ENCODE results near the gene FAM204A.

FAM204A gene

DNA sequence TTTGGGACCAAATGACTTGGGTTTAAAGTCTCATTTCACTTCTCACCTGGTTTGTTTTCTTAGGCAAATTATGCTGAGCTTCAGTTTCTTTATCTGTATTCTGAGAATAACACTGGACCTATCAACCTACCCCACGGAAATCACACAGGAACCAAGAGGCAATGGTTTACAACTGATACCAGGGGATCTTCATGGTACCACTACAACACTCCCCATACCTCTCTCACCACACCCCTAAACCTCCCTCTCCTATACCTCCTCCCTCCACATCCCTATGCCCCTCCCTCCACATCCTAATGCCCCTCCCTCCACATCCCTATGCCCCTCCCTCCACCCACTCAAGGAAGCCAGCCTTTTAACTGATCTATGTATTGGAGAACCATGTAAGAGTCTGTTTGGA, 9.9 kb downstream of the FAM204A start:
- no peak for DNase-seq (ENCODE audit: low read depth in 3 of 3)

DNA sequence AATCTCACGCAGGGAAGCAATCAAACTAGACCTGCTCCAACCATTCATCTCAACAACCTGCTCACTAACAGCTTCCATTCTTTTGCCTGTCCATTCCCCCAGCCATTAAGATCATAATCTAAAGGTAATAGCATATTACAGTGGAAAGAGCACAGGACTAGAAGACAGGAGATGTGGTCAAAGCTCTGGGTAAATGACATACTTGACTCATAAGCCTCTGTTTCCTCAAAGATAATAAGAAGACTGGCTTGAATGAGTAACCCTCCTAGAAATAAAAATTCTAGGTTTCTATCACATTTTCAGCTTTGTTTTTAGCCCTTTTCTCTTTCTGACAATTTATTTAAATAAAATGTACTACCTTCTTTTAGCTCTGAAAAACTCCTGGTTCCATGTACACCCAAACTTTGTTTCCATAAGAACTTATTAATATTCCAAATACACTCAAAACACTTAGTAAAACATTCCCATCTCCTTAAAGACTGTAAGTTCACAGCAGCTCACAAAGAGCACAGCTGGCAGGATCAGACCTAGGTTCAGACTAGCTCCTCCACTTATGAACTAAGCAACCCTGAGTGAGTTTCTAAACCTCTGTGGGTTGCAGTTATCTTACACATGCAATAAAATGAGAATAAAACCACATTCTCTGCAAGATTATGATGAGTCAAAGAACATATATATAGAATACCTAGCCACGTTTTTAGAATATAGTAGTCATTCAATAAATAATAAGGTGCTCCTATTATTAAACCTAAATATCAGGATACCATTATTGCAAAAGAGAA, 11.6 kb downstream of the FAM204A start:
- DNase-seq (ENCODE audit: low read depth in 3 of 3): no peak

DNA sequence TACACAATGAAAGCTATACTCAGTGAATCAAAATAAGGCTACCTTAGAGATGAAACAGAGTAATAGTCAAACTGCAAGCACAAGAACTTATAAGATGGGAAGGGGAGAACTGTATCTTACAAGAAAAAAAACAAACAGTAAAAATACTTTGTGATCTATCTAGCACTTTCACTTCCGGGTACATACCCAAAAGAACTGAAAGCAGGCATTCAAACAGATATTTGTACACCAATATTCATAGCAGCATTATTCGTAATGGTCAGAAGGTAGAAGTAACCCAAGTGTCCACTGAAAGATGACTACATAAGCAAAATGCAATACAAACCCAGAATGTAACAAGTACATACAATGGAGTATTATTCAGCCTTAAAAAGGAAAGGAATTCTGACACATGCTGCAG, 18.0 kb downstream of the FAM204A start:
- no peak for DNase-seq (ENCODE audit: low read depth in 3 of 3)

DNA sequence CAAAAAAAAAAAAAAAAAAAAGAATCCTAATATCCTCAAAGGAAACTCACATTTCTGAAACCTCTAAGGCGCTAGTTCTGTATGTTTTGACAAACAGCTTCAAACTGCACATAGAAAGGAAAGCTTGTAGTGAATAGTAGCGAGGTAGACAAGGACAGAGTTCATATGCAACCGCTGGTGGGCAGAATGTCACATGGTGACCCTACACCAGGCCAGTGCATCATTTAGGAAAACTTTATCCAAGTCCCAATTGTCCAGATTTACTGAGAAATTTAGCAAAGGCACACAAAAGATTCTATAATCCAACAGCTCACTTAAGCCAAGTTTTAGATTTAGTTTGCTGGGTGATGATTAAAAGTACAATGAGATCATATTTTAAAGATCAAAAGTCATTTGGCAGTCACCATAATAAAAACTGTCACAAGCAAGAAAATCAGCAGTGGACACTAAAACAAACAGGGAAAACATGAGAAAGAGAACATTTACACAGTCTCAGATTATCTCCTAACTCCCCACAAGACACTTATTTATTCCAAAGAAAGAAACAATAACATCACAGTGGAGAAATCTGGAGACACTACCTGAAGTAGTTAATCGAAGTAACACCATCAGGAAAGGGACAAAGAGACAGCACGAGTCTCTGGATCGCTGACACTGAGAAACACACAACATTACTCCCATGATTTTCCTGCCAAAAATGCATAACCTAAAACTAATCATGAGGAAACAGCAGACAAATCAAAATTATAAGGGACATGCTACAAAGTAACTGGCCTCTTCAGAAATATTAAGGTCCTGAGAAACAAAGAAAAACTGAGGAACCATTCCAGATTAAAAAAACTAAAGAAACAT, 20.2 kb downstream of the FAM204A start:
- DNase-seq (ENCODE audit: low read depth in 3 of 3): no peak

DNA sequence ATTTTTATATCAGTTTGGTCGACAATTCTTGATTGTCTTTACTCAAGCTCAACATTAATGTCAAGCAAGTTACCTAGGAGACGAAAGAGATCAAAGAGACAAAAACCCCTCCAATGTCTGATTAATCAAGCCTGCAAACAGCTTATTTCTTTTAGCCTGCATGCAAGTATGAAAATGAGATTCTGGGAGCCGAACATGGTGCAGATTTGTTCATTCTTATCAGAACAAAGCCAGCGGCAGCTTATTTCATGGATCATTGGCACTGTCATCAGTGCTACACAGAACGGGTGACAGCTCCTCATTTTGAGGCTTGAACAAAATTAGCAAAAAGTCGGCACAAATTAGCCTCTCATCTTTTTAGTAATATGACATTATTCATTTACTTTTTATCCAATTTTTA, 26.5 kb downstream of the FAM204A start:
- DNase-seq (ENCODE audit: low read depth in 3 of 3): no peak

- no peak for DNase-seq (ENCODE audit: low read depth in 3 of 3)
Observed at GRCh38 chr10:118314882-118315281, 27.2 kb downstream of the FAM204A start.

DNA sequence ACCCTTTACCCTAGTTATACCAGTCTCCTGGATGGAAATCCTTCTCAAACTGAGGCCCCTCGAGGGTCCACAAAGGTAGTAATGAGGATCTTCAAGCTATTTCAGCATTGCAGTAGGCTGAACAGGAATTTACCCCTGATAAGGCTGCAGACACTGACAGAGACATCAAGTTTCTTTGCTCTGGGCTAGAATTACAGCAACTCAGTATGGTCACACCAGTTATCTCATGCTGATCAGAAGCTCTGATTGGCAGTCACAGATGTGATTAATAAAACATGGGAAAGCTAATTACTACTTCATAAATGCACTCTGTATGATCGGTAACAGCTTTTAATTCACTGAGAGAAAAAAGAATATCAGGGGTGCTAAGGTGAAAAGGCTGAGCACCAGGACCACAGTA, 30.6 kb downstream of the FAM204A start:
- no peak for DNase-seq (ENCODE audit: low read depth in 3 of 3)

DNA sequence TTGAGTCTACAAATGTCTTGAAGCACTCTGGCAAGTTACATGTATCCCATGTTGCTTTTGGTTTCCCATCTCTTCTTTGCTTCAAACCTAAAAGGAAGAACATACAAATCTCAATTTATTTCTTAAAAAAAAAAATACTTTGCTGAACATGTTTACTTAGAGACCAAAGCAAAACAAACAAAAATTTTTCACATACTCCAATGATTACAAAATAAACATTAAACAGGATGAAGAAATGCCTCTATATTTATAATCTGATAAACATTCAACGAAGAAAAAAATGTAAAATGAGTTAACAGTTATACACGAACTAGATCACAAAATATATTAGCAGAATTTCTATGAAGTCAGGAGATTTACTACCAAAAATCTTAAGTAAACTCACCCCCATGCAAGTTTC, 31.3 kb downstream of the FAM204A start:
- DNase-seq (ENCODE audit: low read depth in 3 of 3): no peak

DNA sequence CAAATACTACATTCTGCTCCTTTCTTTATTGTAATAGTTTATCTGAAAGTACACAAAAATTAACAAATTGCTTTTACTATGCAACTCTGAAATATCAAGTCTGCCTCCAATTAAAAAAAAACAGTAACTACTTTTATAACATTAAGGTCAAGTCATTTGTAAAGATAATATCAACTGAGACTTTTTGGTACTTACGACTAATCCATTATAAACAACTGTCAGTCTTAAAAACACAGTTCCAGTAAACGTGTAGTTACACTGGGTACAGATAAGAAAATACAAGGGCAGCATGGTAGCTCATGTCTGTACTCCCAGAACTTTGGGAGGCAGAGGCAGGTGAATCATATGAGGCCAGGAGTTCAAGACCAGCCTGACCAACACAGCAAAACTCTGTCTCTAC, 32.2 kb downstream of the FAM204A start:
- DNase-seq (ENCODE audit: low read depth in 3 of 3): no peak

GRCh38 chr10:118308664-118309063, 33.5 kb downstream of the FAM204A start:
- no peak for DNase-seq (ENCODE audit: low read depth in 3 of 3)

DNA sequence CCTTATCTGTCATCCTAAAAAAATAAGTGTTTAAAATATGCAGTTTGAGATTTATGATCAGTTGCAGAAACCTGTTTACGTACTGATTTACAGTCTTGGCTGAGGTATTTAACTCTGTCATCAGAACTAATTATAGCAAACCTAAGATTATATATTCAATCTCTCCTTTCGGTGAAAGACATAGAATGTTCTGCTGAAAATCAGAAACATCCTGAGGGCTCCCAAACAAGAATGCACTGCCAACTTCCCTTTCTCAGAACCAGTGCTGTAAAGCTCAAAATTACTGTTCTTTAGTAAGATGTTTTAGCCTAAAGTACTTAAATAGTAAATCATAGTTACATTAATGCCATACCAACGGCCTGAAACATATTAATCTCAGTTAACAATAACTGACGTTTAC, 34.3 kb downstream of the FAM204A start:
- DNase-seq (ENCODE audit: low read depth in 3 of 3): no peak

DNA sequence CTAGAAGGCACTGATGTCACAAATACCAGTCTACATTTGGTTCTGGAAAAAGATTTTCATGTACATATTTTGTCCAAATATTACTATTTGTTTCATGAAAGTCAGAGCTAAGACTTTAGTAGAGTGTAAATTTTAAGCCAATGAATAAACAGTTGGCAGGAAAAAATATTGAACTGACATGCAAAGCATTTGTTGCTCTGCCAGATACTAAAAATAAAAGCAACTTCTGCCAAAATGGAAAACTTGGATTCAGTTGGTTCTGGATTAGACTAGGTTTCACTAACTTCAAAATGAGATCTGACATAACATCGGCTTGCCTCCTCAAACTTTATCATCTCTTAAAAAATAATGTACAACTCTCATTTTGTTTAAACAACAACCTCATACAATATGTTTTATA, 34.9 kb downstream of the FAM204A start:
- DNase-seq (ENCODE audit: low read depth in 3 of 3): no peak

DNA sequence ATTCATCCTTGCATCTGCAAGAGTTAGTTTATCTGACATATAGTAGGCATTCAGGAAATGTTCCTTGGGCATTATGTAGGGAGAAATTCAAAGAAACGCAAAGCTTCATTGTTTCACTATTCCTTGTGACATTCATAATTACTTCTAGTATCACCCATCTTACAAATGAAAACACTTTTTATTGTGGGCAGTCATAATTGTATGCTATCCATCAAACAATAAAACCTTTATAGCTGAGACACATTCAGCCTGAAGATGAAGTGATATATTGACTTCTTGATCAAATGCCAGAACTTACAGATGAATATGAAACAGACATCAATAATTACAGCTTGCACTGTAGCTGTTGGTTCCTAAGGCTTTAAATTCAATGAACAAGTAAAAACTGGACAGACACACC, 36.4 kb downstream of the FAM204A start:
- no peak for DNase-seq (ENCODE audit: low read depth in 3 of 3)

DNA sequence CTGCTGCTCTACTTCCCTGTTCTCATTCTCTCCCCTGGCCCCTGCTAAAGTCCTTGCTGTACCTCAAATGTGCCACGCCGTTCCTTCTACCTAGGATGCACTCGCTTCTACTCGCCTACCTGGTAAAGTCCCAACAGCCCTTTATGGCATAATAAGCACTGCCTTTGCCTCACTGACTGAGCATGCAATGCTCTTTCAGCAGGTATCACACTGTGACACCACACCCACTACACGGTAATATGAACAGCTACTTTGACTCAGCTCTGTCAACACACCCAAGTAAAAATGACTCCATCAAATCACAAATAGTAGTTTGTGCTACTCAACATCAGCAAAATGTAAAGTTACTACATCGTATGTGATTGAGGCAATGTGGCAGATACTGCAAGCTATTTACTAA, 37.6 kb downstream of the FAM204A start:
- no peak for DNase-seq (ENCODE audit: low read depth in 3 of 3)

DNA sequence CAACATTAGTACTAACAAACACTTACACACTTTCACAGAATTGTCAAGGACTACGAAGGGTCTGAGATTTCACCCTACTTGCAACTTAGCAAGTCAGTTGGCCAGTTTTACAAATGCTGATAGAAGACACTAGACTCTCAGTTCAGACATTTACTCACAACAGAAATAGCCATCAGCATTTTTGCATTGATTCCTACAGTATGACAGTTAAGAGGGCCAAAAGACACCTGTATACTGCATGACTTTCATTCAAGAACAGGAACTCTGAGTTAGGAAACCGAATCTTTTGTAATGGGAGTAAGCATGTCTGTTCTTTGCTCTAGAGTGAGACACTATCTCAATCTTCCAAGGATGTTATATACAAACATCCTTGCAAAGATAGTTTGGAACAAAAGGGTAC, 40.9 kb downstream of the FAM204A start:
- DNase-seq (ENCODE audit: low read depth in 3 of 3): no peak

DNA sequence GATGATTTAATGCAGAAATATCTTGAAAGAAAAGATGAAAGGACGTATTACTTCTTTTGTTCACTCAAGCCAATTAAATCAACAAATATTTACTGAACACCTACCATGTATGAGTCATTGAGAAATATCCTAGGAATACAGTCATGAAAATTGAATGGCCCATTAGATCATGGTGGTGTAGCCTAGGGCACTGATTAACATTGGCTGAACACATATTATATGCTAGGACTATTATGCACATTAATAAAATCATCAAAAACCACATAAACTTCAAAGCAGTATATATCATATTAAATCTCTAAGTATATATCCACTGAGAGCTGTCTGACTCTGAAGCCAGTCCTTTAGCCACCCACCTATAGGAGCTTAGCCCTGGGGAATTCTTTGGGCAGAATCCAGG, 41.8 kb downstream of the FAM204A start:
- no peak for DNase-seq (ENCODE audit: low read depth in 3 of 3)

DNA sequence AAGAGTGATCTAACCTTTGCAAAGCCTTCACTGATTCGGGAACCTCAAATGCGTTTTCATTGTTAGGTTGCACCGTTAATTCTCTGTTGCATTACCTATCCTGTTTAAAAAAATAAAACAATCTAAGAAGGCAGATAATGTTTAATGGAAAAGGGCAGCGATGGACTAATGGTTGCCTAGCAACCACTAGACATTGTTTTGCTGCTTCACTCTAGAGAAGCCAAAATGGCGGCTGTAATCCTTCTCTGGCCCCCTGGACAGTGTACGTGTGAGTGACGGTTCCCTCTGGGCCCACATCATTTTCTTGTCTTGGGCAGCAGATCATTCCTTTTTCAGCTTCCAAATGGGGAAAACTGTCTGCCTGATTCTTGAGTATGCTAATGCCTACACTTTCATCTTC, 43.3 kb downstream of the FAM204A start:
- DNase-seq (ENCODE audit: low read depth in 3 of 3): no peak

DNA sequence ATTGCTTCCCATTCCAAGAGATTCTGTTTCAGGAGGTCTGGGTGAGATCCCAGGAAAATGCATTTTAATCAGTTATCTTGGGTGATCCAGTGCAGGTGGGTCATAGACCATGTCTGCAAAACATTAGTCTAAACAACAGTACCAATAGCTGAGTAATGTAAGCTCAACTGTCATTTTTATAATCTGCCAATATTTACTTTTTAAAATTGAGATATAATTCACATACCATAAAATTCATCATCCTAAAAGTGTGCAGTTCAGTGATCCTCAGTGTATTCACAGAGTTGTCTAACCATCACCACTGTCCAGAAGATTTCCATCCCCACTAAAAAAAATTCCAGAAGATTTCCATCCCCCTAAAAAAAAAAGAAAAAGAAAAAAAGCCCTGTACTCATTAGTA, 51.0 kb downstream of the FAM204A start:
- no peak for DNase-seq (ENCODE audit: low read depth in 3 of 3)

GRCh38 chr10:118290471-118290995, 51.6 kb downstream of the FAM204A start:
- DNase-seq (ENCODE audit: low read depth in 3 of 3): no peak

DNA sequence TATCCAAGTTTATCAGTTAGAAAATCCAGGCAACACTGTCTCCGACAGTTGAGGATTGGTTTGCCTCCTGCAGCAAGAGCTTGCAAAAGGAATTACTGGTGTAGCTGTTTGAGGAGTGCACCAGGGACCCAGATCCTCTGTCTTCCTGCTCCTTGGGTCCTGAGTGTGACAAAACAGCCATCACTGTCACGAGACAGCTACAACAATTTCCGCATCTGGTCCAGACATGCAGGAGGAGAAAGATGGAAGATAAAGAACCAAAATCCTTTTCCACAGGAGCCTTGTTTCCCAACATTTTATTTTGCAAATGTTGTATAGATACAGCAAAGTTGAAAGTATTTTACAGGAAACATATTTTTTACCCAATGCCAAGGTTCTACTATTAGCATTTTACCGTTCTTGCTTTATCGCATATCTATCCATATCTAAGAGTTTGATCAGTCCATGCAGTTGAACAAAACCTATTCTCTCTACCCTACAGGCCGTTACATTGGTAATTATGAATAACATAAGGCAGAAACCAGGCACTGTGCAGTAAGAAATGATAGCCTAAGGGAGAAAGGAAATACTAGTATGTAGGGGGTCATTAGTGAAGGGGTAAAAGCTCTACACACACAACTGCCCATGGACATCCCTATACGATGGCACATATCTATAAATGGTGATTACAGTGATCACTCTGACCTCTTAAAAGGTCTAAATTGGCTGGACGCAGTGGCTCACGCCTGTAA, 54.9 kb downstream of the FAM204A start:
- DNase-seq (ENCODE audit: low read depth in 3 of 3): no peak

DNA sequence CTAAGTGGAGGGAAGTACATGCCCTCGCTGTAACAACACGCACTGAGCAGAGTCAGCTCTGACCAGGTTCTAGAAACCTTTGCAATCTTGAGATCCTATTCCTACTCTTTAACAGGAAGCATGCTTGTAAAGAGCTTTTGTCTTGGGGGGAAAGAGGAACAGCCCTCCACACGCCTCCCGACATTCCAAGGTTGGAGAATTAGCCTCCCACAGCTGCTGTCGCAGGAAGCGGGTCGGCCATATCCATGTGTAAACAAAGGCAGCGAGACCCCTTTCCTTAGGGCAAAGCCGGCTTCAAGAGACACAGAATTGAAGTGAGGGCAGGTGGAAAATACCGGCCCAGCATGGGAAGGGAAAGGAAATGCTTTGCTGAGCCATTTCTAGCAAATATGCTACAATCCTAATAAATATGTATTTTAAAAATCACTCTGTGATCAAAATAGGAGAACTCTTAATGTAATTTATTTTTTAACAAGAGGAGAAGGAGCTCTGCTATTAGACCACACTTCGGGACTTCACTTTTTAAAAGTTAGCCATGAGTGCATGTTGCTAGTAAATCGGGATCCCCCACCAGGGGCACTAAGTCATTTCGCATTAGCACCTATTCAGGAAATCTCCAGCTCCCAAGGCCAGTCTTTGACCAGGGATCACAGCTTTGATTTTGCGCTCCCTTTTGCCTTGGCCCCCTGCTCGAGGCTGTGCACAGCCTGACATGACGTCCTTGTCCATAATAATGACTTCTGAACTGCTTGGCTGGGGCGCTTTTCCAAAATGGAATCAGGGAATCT, 55.9 kb downstream of the FAM204A start:
- DNase-seq (ENCODE audit: low read depth in 3 of 3): no peak

- no peak for DNase-seq (ENCODE audit: low read depth in 3 of 3)
Observed at GRCh38 chr10:118282670-118283069, 59.5 kb downstream of the FAM204A start.

Data from stimulated activated CD4-positive, alpha-beta T cell treated with anti-CD3 and anti-CD28 coated beads, TNF-alpha, amount 100 ng/mL, for 48 hours (primary cell).